Measurements from ENCODE around the gene CSMD2.

The CSMD2 gene

GRCh38 chr1:34155860-34156259, 9.2 kb downstream of the CSMD2 start:
- no peak overlapping the region for H3K27ac ChIP-seq (ENCODE audit: low read depth, low read length)
- H3K4me3 ChIP-seq (ENCODE audit: low read depth, low read length): no peak overlapping the region
- H3K9me3 ChIP-seq (ENCODE audit: control insufficient read depth, insufficient read depth, low read depth, low read length): no peaks in the 10 kb centered on the region
- no peaks in the 10 kb centered on the region for H3K36me3 ChIP-seq (ENCODE audit: control insufficient read depth, insufficient read depth, low read length)
- H3K4me1 ChIP-seq (ENCODE audit: control insufficient read depth, insufficient read depth, low read length): no peaks in the 10 kb centered on the region
- H3K27me3 ChIP-seq (ENCODE audit: control insufficient read depth, insufficient read depth, low read length): peaks cover 2% of the 10 kb centered on the region; the same call in 1 of the 2 replicates
- no peak overlapping the region for H3K9ac ChIP-seq (ENCODE audit: low read length)

GRCh38 chr1:34153246-34153645, 11.8 kb downstream of the CSMD2 start:
- Histone ChIP-seq H3K9ac (ENCODE audit: low read length) (no peak overlapping the region), H3K27ac (ENCODE audit: low read depth, low read length) (no peak overlapping the region), H3K36me3 (ENCODE audit: control insufficient read depth, insufficient read depth, low read length) (no peaks in the 10 kb centered on the region), H3K4me1 (ENCODE audit: control insufficient read depth, insufficient read depth, low read length) (peaks cover 20% of the 10 kb centered on the region), H3K9me3 (ENCODE audit: control insufficient read depth, insufficient read depth, low read depth, low read length) (no peaks in the 10 kb centered on the region), H3K4me3 (ENCODE audit: low read depth, low read length) (no peak overlapping the region), H3K27me3 (ENCODE audit: control insufficient read depth, insufficient read depth, low read length) (no peaks in the 10 kb centered on the region)

DNA sequence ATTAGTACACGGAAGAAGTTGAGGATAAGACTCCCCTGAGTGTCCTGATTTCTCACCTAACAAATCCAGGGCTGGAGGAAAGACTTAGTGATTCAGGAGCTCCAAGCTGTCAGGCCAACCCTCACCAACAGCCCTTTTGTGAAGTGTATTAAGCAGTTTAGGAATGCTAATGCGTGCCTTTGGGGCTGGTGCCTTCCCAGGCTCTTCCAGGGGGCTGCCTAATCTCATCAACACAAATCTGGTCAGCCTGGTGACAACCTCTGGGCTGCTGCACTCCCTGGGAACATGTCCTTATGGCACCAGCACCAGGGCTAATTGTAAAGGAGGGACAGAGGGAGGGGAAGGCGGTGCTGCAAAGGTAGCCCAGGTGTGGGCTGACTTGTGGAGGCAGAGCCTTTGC, 15.5 kb downstream of the CSMD2 start:
- H3K9ac ChIP-seq (ENCODE audit: low read length): no peak overlapping the region
- no peak overlapping the region for H3K27ac ChIP-seq (ENCODE audit: low read depth, low read length)
- H3K4me1 ChIP-seq (ENCODE audit: control insufficient read depth, insufficient read depth, low read length): peaks cover 29% of the 10 kb centered on the region
- peaks cover under 1% of the 10 kb centered on the region; the same call in 1 of the 2 replicates for H3K36me3 ChIP-seq (ENCODE audit: control insufficient read depth, insufficient read depth, low read length)
- H3K4me3 ChIP-seq (ENCODE audit: low read depth, low read length): no peak overlapping the region
- no peaks in the 10 kb centered on the region for H3K9me3 ChIP-seq (ENCODE audit: control insufficient read depth, insufficient read depth, low read depth, low read length)
- no peaks in the 10 kb centered on the region for H3K27me3 ChIP-seq (ENCODE audit: control insufficient read depth, insufficient read depth, low read length)

DNA sequence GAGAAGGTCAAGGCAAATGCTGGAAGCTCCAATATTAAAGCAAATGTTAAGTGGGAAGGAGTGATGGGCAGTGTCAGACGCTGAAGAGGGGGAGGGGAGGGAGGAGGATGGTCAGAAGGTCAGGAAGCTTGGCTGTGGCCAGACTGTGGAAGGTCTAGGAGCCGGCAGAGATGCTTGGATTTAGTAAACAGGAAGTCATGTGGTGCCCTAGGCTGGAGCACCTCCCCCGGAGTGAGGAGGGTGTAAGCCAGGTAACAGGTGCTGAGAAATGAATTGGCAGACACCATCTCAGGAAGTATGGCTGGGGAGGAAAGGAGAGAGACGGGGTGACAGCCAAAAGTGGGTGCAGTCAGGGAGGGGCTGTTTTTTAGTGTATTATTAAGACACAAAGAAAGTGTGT, 17.7 kb downstream of the CSMD2 start:
- H3K36me3 ChIP-seq (ENCODE audit: control insufficient read depth, insufficient read depth, low read length): peaks cover 5% of the 10 kb centered on the region; the same call in 1 of the 2 replicates
- no peaks in the 10 kb centered on the region for H3K27me3 ChIP-seq (ENCODE audit: control insufficient read depth, insufficient read depth, low read length)
- no peak overlapping the region for H3K27ac ChIP-seq (ENCODE audit: low read depth, low read length)
- H3K4me3 ChIP-seq (ENCODE audit: low read depth, low read length): no peak overlapping the region
- H3K9me3 ChIP-seq (ENCODE audit: control insufficient read depth, insufficient read depth, low read depth, low read length): no peaks in the 10 kb centered on the region
- no peak overlapping the region for H3K9ac ChIP-seq (ENCODE audit: low read length)
- peaks cover 29% of the 10 kb centered on the region for H3K4me1 ChIP-seq (ENCODE audit: control insufficient read depth, insufficient read depth, low read length)

DNA sequence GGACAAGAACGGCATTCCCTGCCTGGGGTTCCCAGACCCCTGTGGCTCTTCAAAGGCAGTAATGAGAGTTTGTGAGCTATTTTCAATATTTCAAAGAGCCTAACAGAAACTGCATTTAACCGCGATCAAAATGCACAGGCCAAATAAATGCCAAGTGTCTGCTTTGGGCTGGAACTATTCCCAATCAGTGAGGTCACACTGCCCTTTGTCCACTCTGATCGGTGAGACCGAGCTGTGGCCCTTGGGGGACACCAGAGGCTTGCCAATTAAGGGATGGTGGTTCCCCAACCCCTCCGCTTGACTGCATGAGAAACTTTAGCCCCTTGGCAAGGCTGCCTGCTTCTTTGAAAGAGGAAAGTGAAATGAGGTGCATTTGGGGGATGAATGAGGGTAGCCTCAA, 20.3 kb downstream of the CSMD2 start:
- H3K36me3 ChIP-seq (ENCODE audit: control insufficient read depth, insufficient read depth, low read length): peaks cover 5% of the 10 kb centered on the region; the same call in 1 of the 2 replicates
- no peaks in the 10 kb centered on the region for H3K9me3 ChIP-seq (ENCODE audit: control insufficient read depth, insufficient read depth, low read depth, low read length)
- no peaks in the 10 kb centered on the region for H3K27me3 ChIP-seq (ENCODE audit: control insufficient read depth, insufficient read depth, low read length)
- peaks cover 28% of the 10 kb centered on the region for H3K4me1 ChIP-seq (ENCODE audit: control insufficient read depth, insufficient read depth, low read length)
- no peak overlapping the region for H3K9ac ChIP-seq (ENCODE audit: low read length)
- H3K4me3 ChIP-seq (ENCODE audit: low read depth, low read length): no peak overlapping the region
- no peak overlapping the region for H3K27ac ChIP-seq (ENCODE audit: low read depth, low read length)

GRCh38 chr1:34143975-34144374, 21.1 kb downstream of the CSMD2 start:
- Histone ChIP-seq H3K9me3 (ENCODE audit: control insufficient read depth, insufficient read depth, low read depth, low read length) (no peaks in the 10 kb centered on the region), H3K4me1 (ENCODE audit: control insufficient read depth, insufficient read depth, low read length) (peaks cover 20% of the 10 kb centered on the region), H3K36me3 (ENCODE audit: control insufficient read depth, insufficient read depth, low read length) (peaks cover 5% of the 10 kb centered on the region; the same call in 1 of the 2 replicates), H3K9ac (ENCODE audit: low read length) (no peak overlapping the region), H3K27ac (ENCODE audit: low read depth, low read length) (no peak overlapping the region), H3K27me3 (ENCODE audit: control insufficient read depth, insufficient read depth, low read length) (no peaks in the 10 kb centered on the region), H3K4me3 (ENCODE audit: low read depth, low read length) (no peak overlapping the region)

DNA sequence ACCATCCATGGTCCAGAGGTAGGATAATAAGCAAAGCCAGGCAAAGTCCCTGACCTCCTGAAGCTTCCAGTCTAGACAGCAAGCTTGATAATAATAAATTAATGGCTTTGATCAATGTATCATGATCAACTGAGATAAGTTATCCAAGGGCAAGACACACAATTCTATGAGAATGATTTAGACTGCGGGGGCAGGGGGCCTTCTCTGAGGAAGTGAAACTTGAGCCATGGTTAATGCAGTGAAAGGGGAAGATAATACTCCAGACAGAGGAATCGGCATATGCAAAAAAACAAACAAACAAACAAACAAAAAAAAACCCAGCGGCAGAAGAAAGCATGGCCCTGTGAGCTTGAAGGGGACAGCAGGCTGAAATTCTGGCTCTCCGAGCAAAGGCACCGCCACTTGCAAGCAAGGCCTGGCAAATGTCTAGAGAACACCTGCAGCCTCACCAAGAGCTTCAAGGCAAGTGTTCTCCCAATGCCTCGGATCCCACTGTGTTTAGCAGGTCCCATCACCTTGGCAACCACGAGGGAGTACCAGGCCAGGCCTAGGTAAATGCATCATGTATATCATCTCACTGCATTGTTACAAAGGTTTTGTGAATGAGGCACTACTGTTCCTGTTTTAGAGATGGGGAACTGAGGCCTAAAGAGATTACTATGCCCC, 24.9 kb downstream of the CSMD2 start:
- no peak overlapping the region for H3K9ac ChIP-seq (ENCODE audit: low read length)
- H3K27ac ChIP-seq (ENCODE audit: low read depth, low read length): no peak overlapping the region
- no peak overlapping the region for H3K4me3 ChIP-seq (ENCODE audit: low read depth, low read length)
- no peaks in the 10 kb centered on the region for H3K9me3 ChIP-seq (ENCODE audit: control insufficient read depth, insufficient read depth, low read depth, low read length)
- H3K36me3 ChIP-seq (ENCODE audit: control insufficient read depth, insufficient read depth, low read length): peaks cover 5% of the 10 kb centered on the region; the same call in 1 of the 2 replicates
- H3K27me3 ChIP-seq (ENCODE audit: control insufficient read depth, insufficient read depth, low read length): no peaks in the 10 kb centered on the region
- peaks cover 6% of the 10 kb centered on the region; the same call in 1 of the 2 replicates for H3K4me1 ChIP-seq (ENCODE audit: control insufficient read depth, insufficient read depth, low read length)

GRCh38 chr1:34137411-34137810, 27.6 kb downstream of the CSMD2 start:
- Histone ChIP-seq H3K36me3 (ENCODE audit: control insufficient read depth, insufficient read depth, low read length) (no peaks in the 10 kb centered on the region), H3K27ac (ENCODE audit: low read depth, low read length) (no peak overlapping the region), H3K4me3 (ENCODE audit: low read depth, low read length) (no peak overlapping the region), H3K4me1 (ENCODE audit: control insufficient read depth, insufficient read depth, low read length) (peaks cover 6% of the 10 kb centered on the region; the same call in 1 of the 2 replicates), H3K9ac (ENCODE audit: low read length) (no peak overlapping the region), H3K9me3 (ENCODE audit: control insufficient read depth, insufficient read depth, low read depth, low read length) (no peaks in the 10 kb centered on the region), H3K27me3 (ENCODE audit: control insufficient read depth, insufficient read depth, low read length) (no peaks in the 10 kb centered on the region)

GRCh38 chr1:34132161-34132420, 32.9 kb downstream of the CSMD2 start:
- Histone ChIP-seq H3K9me3 (ENCODE audit: control insufficient read depth, insufficient read depth, low read depth, low read length) (no peaks in the 10 kb centered on the region), H3K4me3 (ENCODE audit: low read depth, low read length) (no peak overlapping the region), H3K4me1 (ENCODE audit: control insufficient read depth, insufficient read depth, low read length) (no peaks in the 10 kb centered on the region), H3K27ac (ENCODE audit: low read depth, low read length) (no peak overlapping the region), H3K9ac (ENCODE audit: low read length) (no peak overlapping the region), H3K27me3 (ENCODE audit: control insufficient read depth, insufficient read depth, low read length) (no peaks in the 10 kb centered on the region), H3K36me3 (ENCODE audit: control insufficient read depth, insufficient read depth, low read length) (no peaks in the 10 kb centered on the region)

DNA sequence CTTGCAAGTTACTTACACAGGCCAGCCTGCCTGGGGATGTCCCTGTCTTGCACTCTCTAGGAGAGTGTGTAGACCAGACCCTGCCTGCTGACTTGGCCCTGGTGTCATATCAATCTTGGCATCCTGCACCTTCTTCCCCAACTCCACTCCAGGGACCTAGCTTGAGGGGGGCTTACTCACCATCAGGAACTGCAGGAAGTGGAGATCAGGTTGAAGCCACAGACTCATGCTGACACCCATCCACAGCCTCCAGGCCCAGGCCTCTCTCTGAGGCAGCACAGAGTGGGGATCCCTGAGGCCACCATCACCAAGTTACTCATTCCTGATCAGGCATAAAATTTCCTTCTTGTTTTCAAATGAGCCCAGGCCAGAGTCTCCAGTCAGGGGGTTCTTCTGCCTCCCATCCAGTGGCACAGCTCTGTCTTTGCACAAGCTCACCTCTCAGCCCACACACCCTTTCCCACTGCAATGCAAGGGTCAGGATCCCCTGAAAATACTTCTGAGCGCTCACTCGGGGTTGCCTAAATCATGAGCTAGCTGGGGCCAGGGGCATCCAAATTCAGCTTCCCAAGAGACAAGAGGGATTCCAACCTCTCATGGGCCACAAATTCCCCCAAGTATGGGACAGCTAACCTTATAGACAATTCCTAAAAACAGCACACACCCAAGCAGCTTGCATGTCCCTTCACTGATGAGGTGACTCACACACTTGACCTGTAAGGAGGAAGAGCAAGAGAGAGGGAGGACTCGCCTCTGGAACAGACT, 33.5 kb downstream of the CSMD2 start:
- no peaks in the 10 kb centered on the region for H3K27me3 ChIP-seq (ENCODE audit: control insufficient read depth, insufficient read depth, low read length)
- no peaks in the 10 kb centered on the region for H3K36me3 ChIP-seq (ENCODE audit: control insufficient read depth, insufficient read depth, low read length)
- H3K9ac ChIP-seq (ENCODE audit: low read length): no peak overlapping the region
- H3K9me3 ChIP-seq (ENCODE audit: control insufficient read depth, insufficient read depth, low read depth, low read length): no peaks in the 10 kb centered on the region
- no peak overlapping the region for H3K27ac ChIP-seq (ENCODE audit: low read depth, low read length)
- no peak overlapping the region for H3K4me3 ChIP-seq (ENCODE audit: low read depth, low read length)
- no peaks in the 10 kb centered on the region for H3K4me1 ChIP-seq (ENCODE audit: control insufficient read depth, insufficient read depth, low read length)

GRCh38 chr1:34130306-34130705, 34.7 kb downstream of the CSMD2 start:
- Histone ChIP-seq H3K9me3 (ENCODE audit: control insufficient read depth, insufficient read depth, low read depth, low read length) (no peaks in the 10 kb centered on the region), H3K27me3 (ENCODE audit: control insufficient read depth, insufficient read depth, low read length) (no peaks in the 10 kb centered on the region), H3K4me1 (ENCODE audit: control insufficient read depth, insufficient read depth, low read length) (no peaks in the 10 kb centered on the region), H3K9ac (ENCODE audit: low read length) (no peak overlapping the region), H3K36me3 (ENCODE audit: control insufficient read depth, insufficient read depth, low read length) (no peaks in the 10 kb centered on the region), H3K27ac (ENCODE audit: low read depth, low read length) (no peak overlapping the region), H3K4me3 (ENCODE audit: low read depth, low read length) (no peak overlapping the region)
